Urothelium cell line (cell line): Measurements from ENCODE around the gene AMIGO3.
A peak's percentile ranks its signal among the peaks of the same experiment; 100 is the strongest.
"Not testable (repeated sequence)": the region's sequence is repeated elsewhere in the genome, so short reads cannot be mapped to it uniquely, and the experiment has no call there.

Experiments used
- DNase-seq: peaks from one replicate; pipeline ENCODE4 v3.0.0; 2011; ENCODE audit warnings: low spot score, mixed read lengths
- FAIRE-seq: peaks from 2 replicates; lab custom pipeline; 2011; peaks lifted over from hg19 to GRCh38; lab: Jason Lieb, UNC

Gene AMIGO3

DNA sequence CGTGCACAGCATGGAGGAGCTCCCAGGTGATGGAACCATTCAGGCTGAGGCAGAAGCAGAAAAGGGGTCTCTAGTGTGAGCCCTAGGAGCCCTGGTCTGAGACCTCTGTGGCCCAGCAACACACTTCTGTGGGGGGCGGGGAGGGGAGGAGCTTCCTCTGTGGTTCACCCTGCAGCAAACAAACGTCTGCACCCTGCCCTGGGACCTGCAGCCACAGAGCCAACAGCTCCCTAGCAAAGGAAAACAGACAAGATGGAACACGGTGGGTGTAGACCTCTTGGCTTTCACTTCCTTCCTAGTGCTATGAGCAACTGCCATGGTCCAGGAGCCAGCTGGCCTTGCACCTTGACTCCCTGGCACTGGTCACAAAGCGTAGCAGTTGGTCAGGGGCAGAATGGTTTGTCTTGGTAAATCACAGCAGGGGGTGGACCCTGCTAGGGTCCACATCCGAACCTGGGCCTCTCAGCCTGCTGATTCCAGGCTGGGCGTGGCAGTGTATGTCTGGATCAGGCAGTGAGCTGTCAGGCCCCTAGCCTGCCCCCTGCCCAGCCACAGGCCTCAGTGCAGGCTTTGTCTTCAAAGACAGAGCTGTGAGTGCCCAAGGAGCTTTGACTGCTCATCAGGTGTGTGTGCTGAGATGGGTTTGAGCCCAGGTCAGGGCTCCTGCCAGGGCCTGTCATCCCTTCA is 6.7 kb downstream of the AMIGO3 start:
- DNase-seq (no peak), FAIRE-seq (peak; percentile 65)

DNA sequence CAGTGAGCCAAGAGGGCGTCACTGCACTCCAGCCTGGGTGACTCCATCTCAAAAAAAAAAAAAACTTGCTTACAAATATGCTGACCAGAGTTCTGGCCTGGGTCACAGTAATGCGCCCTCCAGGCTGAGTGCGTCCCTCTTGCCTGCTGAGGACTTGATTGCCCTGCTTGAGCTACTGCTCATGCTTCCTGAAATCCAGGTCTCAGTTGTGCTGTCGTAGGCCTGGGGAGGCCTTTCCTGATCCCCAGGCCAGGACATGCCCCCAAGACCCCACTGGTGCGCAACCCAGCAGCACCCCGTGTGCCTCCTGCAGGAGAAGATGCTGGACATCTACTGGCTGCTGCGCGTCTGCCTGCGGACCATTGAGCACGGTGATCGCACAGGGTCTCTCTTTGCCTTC is 7.3 kb downstream of the AMIGO3 start:
- FAIRE-seq (no peak), DNase-seq (no peak)

DNA sequence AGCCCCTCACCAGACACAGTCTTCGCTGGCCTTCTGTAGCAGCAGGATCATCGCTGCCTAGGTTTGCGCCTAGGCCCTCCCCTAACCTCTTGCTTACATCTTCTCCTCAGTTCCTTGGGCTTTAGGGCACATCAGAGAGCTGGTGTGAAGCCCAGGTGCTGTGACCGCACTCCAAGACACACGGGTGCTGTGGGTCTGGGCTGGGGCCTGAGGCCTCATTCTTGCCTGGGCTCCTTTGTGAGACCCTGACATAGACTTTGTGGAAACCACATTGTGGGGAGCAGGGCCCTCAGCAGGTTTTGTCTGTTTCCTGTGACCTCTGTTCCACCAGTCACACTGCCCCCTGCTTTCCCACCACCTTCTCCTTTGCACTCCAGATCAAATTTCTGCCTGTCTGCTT is 8.0 kb downstream of the AMIGO3 start:
- FAIRE-seq (no peak), DNase-seq (no peak)

- DNase-seq (no peak), FAIRE-seq (no peak)
Observed at GRCh38 chr3:49709852-49710251, 9.6 kb downstream of the AMIGO3 start.

DNA sequence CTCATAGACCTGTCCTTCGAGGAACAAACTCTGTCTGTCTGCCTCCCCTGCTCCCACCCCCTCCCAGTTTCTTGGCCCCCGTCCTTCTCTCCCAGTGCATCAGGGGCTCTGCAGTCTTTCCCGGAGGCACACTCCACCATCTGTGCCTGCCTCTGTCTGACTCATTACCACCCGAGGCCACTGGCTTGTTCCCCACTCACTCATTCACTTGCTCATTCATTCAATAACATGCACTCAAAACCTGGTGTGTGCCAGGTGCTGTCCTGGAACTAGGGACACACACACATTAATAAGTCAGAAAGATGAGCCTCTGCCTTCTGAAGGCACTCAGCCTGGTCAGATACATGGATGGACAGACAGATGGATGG is 12.4 kb downstream of the AMIGO3 start:
- no peak for FAIRE-seq
- DNase-seq, result no peak

DNA sequence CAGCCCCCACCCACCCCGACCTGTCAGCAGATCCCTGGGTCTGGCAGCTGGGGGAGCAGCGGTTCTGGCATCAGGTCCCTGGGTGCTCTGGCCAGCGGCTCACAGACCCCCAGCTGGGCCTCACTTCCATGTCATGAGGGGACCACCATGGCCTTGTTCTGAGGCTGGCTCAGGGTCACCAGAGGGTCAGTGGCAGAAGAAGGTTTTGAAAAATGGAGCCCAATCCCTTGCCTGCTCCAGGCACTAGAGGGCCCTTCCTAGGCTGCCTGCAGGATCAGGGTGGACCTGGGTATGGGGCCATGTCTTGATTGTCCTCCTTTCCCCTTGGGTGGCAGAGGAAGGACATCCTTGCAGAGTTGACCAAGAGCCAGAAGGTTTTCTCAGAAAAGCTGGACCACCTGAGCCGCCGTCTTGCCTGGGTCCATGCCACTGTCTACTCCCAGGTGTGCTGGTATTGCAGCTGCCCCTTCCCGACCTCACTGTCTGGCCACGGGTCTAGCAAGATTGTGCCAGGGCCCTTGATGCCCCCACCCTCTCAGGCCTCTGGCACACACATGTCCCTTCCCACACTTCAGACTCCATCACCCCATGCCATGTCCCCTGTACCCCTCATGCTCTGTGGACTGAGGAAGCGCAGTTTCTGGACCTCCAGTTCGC is 12.9 kb downstream of the AMIGO3 start:
- DNase-seq, result no peak
- FAIRE-seq, result no peak

GRCh38 chr3:49705390-49705960 is 14.0 kb downstream of the AMIGO3 start:
- no peak for FAIRE-seq

DNA sequence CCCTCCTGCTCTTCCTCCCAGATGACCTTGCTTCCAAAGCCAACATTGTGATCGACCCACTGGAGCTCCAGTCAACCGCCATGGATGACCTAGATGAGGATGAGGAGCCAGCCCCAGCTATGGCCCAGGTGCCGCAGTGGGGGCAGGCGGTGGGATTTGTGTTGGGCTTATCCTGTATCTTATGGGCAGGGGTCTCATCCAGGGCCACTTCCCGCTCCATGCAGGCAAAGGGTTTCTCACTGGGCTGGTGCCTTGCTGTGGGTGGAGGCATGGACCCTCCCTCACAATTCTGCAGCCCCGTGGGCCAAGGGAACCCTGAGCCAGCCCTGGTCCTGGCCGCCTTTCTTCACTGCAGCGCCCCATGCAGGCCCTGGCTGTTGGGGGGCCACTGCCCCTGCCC is 14.9 kb downstream of the AMIGO3 start:
- no peak for FAIRE-seq

More at GRCh38 chr3:49705390-49705960, 14.0 kb downstream of the AMIGO3 start:
- DNase-seq, result no peak

GRCh38 chr3:49703956-49704355 is 15.5 kb downstream of the AMIGO3 start:
- FAIRE-seq, result no peak

More for the DNA sequence above, 14.9 kb downstream of the AMIGO3 start:
- DNase-seq, result no peak

DNA sequence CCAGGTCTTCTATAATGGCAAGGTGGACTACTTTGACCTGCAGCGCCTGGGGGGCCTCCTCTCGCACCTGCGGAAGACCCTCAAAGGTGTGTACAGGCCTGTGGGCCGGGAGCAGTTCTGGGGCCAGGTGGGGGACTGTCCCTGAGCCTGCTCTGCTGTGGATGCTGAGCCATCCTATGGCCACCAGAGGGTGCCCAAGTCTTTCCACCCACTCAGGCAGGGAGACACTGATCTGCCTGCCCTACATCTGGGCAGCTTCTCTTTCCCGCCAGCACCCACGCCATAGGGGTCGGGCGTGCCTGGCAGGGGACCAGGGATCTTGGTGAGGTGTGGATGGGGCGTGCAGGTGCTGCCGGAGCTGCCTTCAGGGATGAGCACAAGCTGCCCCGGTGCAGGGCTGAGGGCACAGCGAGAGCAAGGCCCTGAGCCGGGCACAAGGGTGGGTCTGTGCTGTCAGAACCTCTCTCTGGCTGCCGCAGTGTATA is 16.0 kb downstream of the AMIGO3 start:
- FAIRE-seq (peak; percentile 91), DNase-seq (peak; percentile 84)

More at GRCh38 chr3:49703956-49704355, 15.5 kb downstream of the AMIGO3 start:
- no peak for DNase-seq

DNA sequence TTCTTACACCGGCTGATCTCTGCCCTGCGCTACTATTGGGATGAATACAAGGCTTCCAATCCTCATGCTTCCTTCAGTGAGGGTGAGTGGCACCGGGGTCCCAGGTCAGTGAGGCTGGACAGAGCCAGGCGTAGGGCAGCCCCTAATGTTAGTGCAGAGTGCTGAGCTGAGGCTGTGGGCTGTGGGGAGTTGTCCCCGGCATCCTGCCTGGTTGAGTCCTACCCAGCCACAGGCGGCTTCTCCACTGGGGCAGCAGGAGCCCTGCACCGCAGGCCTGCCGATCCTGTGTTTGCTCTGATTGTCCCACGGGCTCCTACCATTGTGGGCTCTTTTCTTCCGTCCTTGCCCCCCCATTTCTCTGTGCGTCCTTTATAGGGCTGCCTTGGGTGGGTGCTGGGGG is 16.8 kb downstream of the AMIGO3 start:
- DNase-seq (no peak), FAIRE-seq (no peak)

GRCh38 chr3:49701388-49702077 is 18.0 kb downstream of the AMIGO3 start:
- DNase-seq (no peak), FAIRE-seq (no peak)

DNA sequence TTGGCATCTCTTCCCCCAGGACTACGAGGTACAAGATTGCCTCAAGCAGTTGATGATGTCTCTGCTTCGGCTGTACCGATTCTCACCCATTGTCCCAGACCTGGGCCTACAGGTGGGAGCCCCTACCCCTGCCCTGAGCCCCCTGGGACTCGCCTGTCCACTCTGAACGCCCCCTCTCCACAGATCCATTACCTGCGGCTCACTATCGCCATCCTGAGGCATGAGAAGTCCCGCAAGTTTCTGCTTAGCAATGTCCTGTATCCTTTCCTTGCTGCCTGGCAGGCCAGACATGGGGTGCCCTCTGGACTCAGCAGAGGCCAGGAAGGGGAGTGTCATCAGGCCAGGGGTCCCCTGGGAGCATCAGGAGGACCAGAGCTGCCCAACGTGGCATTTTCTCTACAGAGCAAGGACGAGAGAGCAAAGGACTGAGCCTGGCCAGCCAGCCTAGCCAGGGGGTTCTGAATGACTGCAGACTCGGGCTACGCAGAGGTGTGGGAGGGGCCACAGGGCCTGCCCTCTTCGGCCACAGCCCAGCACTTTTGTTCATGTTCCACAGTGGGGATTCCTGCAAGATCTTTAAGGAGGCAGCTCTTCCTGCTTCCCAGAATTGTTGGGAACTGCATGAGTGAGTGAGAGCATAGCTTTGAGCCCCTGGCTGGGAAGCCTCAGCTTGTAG is 18.9 kb downstream of the AMIGO3 start:
- FAIRE-seq (no peak), DNase-seq (no peak)

GRCh38 chr3:49700014-49700413 is 19.5 kb downstream of the AMIGO3 start:
- no peak for DNase-seq

DNA sequence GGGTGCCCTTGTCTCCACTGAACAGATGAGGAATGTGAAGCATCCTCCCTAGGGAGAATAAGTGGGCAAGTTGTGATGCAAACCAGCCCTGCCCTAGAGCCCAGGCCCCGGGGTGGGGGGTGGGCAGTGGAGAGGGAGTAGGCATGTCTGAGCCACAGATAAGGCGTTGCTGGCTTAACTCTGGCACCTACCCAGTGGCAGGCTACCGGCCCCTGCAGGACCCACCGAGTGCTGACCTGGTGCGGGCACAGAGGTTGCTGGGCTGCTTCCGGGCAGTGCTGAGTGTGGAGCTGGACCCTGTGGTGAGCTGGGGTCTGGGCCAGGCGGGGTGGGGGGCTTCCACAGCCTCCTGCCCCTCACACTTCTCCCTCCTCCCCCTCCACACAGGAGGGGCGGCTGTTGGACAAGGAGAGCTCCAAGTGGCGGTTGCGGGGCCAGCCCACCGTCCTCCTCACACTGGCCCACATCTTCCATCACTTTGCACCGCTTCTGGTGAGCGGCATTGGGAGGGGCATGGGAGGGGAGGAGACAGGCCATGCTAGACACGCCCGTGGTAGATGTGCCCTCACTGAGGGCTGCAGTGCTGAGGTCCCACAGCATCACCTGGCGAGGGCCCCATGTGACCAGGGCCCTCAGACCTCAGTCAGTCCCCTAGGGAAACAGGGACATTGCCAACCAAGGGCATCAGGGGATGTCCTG is 20.1 kb downstream of the AMIGO3 start:
- no peak for DNase-seq
- no peak for FAIRE-seq

More at GRCh38 chr3:49700014-49700413, 19.5 kb downstream of the AMIGO3 start:
- FAIRE-seq, result peak; percentile 9

GRCh38 chr3:49695350-49696015 is 24.0 kb downstream of the AMIGO3 start:
- DNase-seq, FAIRE-seq: not testable (repeated sequence)

GRCh38 chr3:49694409-49695070 is 24.9 kb downstream of the AMIGO3 start:
- FAIRE-seq, DNase-seq: not testable (repeated sequence)

GRCh38 chr3:49691481-49691880 is 28.0 kb downstream of the AMIGO3 start:
- FAIRE-seq, DNase-seq: not testable (repeated sequence)

- not testable (repeated sequence) for DNase-seq
Observed at GRCh38 chr3:49690856-49691255, 28.6 kb downstream of the AMIGO3 start.

More at GRCh38 chr3:49690856-49691255, 28.6 kb downstream of the AMIGO3 start:
- FAIRE-seq, result not testable (repeated sequence)
